GM12801 (cell line): ENCODE data around the gene UBL4B.

Experiments used
- TF ChIP-seq, protein P1 (sequence below): IDR thresholded peaks from one replicate; pipeline ENCODE4 v1.5.1; 2011; ENCODE audit warnings: control low read depth; ENCODE audit not compliant: insufficient read length; ENCODE audit errors: extremely low read depth

The UBL4B gene

DNA sequence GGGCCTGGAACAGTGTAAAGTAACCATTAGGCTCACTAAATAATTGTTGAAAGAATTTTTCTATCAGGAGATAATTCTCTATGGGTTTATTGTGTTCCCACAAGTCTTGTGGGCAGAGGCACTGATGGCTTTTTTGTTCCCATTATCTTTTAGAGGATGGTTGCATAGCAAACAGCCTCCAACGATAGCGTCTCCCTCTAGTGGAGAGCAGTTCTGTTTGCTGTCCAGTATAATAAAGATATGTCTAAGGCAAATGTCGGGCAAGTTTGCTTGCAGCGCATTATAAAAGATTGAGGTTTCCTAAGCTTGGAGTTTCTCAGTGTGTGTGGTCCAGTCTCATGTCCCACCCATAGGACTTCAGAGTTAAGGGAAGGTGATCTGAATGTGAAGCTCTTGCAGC is 36.7 kb downstream of the UBL4B start:
- TF ChIP-seq, protein P1, sequence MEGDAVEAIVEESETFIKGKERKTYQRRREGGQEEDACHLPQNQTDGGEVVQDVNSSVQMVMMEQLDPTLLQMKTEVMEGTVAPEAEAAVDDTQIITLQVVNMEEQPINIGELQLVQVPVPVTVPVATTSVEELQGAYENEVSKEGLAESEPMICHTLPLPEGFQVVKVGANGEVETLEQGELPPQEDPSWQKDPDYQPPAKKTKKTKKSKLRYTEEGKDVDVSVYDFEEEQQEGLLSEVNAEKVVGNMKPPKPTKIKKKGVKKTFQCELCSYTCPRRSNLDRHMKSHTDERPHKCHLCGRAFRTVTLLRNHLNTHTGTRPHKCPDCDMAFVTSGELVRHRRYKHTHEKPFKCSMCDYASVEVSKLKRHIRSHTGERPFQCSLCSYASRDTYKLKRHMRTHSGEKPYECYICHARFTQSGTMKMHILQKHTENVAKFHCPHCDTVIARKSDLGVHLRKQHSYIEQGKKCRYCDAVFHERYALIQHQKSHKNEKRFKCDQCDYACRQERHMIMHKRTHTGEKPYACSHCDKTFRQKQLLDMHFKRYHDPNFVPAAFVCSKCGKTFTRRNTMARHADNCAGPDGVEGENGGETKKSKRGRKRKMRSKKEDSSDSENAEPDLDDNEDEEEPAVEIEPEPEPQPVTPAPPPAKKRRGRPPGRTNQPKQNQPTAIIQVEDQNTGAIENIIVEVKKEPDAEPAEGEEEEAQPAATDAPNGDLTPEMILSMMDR: no peak

DNA sequence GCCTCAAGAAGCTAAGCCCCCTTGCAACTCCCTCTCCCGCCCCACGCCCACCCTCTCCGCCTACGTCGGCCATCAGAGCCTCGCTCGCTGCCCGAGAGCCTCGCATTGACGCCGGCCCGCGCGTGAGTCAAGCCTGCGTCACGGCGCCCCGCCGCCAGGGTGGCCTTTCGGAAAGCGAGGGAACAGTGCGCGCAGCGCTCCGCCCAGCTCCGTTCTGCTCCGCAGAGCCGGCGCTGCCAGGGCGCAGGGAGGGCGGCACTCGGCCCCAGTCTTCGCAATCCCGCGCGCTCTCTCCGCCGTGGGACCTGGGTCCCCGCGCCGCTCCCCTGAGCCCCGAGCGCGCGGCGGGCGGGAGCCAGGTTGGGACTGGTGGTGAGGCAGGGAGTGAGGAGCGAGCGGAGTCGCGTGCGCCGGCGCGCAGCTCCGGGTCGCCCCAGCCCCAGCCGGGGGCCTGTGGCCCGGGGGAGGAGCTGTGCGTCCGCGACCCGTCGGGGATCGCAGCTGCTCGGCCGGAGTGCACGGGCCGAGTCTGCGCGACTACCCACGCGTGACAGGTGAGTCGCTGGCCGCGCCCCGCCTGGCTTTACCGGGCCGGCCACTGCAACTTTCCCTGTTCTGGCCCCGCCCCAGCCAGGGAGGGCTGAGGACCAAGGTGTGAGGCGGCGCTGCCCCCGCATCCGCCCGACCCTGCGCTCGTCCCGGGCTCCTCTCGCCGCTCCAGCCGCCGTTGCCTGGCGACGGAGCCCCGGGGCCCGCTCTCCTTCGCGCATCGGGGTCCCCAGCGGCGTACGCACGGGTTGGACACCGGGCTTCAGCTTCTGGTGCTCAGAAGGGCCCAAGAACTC is 38.3 kb downstream of the UBL4B start, which contains the start of gene SLC6A17:
TSS of gene SLC6A17 (plus strand) at position 165 of the 845 bp plus-strand sequence. CDS start 16,436 bp downstream, outside the sequence.
- TF ChIP-seq, protein P1: no peak

DNA sequence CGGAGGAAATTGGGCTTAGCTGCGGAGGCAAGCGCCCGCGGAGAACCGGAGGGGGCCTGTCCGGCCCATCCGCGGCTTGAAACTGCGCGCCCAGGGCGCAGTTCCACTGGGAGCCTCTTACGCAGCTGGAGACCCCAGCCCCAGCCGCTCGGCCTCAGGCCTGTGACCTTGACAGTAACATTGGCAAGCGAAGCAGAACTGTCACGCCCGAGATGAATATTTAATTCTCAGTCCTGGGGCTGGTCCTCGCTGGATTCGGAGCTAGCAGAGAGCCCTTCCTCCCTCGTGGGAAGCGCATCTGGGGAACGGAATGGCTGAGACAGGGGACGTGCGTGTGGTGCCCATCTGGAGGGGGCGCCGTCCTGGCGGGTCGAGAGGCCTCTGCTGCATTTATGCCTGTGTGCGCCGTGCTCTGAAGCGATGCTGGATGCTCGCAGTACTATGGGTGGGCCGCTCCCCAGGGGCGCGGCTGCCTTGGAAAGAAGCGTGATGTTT is 39.0 kb downstream of the UBL4B start:
- TF ChIP-seq, protein P1: no peak

DNA sequence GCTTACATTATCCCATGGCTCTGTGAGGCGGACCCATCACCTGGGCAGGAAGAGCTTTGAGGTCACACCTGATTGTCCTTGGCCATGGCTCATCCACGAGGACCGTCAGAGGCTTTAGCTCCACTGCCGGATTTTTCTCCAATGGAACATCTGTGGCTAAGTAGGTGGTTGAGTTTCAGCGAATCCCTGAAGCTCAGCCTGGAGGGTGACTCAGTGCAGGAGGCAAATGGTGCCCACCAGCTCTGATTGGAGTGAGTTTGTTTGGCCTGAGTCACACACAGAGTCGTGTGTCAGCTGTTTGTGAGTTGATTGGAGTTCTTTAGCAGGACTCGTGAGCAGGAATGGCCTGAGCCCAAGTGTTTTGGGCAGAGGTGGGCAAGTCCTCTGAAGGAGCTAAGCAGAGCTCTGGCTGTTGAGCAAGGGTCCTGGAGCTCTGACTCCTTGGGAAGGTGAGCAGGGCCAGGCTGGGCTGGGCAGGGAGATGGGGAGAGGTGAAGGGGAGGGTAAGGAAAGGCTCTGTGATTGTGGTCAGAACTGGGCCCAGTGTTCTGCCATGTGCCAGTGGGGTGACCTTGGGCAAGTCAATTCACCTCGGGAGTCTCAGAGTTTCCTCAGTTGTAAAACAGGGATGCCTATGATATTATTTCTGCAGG is 40.0 kb downstream of the UBL4B start:
- TF ChIP-seq, protein P1: no peak

DNA sequence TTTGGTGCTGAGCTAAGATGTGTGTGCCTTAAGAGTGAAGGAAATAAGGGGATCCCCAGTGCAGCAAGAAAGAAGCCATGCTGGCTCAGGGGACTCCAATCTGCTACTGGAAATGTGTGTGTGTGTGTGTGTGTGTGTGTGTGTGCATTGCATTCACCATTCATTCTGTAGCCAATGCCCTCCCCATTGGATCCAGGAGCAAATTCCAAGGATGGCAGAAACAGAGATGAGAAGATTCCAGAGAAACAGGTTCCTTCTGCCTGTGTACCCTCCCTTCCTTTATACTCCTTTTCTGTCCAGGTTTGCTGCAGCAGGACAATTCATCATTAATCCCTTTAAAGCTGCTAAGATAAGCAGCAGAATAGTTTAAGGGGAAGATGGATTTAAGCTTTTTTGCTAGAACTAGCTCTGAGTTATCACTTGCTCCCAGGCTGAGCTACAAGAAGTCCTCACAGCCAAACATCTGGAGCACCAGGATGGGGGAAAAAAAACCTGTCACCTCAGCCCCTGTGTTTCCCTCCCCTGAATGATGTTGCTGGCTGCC is 41.2 kb downstream of the UBL4B start:
- TF ChIP-seq, protein P1: no peak

DNA sequence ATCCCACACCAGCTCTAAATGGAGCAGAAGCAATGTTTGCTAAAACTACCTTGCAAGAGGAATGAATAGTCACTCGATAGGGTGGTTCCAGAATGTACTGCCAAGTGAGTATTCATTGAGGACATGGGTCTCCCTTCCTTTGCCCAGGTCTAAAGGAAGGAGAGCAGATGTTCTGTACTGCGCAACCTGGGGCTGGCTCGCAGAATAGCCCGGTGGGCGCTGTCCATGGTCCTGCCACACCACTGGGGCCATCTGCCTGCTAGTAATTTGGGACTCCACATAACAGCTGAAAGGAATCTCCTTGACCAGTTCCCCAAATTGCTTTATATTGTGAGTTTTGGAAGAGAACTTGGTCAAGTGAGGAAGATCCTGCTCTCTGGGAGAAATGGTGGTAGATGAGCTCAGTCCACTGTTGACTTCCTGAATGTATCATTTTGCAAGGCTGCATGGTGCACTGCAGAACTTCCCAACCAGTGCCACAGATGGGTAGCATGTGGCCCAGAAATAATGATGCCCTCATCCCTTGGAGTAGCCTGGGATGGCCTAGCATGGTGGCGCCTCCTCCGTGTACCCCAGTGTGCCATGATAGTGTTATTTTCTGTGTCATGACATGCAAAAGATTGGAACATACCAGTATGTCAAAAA is 43.8 kb downstream of the UBL4B start:
- TF ChIP-seq, protein P1: no peak

DNA sequence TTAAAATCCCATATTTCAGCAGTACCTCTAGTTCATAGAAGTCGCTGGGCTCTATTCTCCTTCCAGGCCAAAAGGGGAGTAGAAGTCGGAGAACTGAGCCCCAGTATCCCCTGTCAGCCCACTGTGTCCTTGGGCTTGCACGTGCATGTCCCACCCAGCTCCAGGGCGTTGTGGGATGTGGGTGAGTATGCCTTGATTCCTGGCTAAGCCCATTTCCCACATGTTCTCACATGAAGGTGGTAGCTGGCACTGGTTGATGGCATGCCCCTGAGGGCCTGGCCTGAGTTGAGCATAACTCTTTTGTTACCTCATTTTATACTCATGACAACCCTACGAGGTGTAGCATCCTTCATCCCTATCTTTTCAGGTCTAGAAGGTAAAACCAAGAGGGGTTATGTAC is 46.0 kb downstream of the UBL4B start:
- TF ChIP-seq, protein P1: no peak
